Measurements from ENCODE around the gene SSBP4.

- no peak for TF ChIP-seq GATA3 (IDR thresholded peaks at IDR 0.05; ENCODE audit: low read depth, low read length)
- no peak for TF ChIP-seq GATA2 (IDR thresholded peaks at IDR 0.05; ENCODE audit: low read depth, low read length)
These were observed 34.4 kb upstream of the SSBP4 start for GRCh38 chr19:18384775-18385174.

Data from SH-SY5Y (cell line).